HG02759 (cell line): Measurements from ENCODE around the gene ID2.
"Not testable (repeated sequence)": the region's sequence is repeated elsewhere in the genome, so short reads cannot be mapped to it uniquely, and the experiment has no call there.

Experiments
- ATAC-seq: cut with Tn5 transposase; IDR thresholded peaks from one replicate; pipeline ENCODE4 v1.9.1; 2021; ENCODE audit warnings: mild to moderate bottlenecking, moderate library complexity; ENCODE audit not compliant: unreplicated experiment

Gene ID2

DNA sequence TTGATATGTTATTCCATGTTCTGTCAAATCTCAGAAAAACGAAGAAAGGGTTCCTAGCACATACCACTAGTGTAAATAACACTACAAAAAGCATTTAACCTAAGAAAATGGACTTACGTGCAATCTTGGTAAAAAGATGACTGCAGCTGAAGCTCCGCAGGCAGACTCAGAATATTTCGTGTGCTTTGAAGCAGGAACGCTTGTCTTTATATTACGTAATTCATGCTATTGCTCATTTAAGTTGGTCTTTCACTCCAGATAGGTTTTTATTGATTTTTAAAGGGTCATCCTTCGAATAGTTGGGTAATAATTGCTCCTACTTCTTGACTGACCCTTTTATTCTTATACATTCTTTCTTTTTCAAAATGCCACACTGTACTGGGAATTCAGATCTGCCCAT, 44.0 kb downstream of the ID2 start:
- no peak for ATAC-seq

DNA sequence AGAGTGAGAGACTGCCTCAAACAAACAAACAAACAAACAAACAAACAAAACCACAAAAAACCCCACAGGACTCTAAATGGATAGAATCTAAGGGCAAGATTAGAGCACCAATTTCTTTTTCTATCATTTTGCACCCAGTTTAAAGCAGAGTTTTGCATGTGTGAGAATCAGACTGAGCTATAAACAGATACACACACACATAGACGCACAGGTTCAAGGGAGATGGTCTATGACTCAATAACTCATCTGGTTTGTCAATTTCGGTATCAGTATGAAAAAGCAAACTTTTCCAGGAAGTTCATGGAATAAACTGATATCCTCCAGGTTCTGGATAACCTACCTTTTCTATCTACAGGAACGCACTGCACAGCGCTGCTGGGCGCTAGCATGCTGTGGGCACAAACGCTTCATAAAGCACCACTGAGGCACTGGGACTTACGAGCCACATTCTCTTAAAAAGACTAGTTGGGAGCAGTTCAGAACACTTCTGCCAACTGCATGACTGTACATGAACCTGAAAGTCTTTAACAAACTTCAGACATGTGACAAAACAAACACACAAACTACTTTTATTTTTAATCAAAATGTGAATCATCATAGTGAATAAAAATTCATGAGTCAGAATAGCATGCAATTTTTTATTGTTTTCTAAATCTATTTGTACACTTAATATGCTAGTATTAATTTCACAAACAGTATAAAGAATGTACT, 46.6 kb downstream of the ID2 start:
- no peak for ATAC-seq

DNA sequence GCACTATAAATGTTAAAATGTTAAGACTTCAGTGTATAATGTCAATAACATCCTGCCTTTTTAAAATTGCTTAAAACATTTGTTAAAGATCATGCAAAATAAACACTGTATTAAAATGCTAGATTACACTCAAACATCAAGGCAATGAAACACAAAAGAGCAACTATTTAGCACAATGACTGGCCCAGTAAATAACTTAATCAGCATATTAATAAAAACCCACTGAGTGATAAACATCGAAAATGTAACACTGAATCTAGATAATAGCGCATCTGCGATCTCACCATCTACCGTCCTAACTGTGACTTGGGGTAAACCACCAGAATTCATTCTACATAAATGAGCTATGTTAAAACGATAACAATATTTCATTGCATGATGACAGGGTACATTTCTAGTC, 47.2 kb downstream of the ID2 start:
- ATAC-seq: not testable (repeated sequence)

DNA sequence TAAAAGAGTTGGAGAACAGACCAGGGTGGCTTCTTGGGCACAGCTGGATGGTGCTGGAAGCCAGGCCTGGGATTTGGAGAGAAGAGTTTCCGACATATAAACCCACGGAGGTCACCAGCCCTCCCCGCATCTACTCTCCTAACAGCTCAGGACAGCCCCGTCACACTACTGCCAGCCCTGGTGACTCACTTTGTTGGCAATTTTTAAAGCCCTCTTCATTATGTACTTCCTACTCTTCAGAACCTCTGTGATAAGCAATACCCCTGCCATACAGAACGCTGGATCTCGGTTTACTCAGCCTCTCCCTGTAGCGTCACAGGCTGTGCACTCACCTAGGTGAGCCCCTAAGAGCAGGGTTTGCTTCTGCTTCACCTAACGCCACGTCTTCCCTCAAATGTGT, 48.1 kb downstream of the ID2 start:
- ATAC-seq: no peak

DNA sequence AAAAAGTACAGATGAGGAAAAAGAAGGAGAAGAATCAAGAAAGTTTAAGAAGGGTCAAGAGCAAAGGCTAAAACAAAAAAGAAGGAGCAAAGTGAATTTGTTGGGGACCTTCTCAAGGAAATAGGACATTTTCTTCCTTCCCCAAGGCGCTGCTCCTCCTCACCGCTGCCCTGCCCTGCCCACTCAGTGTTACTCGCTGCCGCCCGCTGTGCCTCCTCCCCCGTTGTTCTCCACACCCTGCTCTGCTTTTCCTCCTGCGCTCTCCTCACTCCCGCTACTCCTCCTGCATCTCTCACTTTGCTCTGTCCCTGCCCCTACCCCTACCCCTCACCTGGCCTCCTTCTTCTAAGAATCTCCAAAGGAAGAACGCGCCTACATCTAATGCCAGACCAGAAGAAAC, 50.7 kb downstream of the ID2 start:
- ATAC-seq: no peak
